ENCODE data around the gene MGLL.

MGLL gene

GRCh38 chr3:127738192-127738840 lies 84.0 kb downstream of the MGLL start:
- peak; percentile 22 for DNase-seq

GRCh38 chr3:127736801-127737539 lies 85.3 kb downstream of the MGLL start:
- DNase-seq = no peak

- DNase-seq = no peak
Observed at GRCh38 chr3:127735767-127736693, 86.3 kb downstream of the MGLL start.

GRCh38 chr3:127734754-127735473 lies 87.4 kb downstream of the MGLL start:
- DNase-seq = no peak

- DNase-seq = no peak
Observed at GRCh38 chr3:127734181-127734720, 88.1 kb downstream of the MGLL start.

GRCh38 chr3:127733781-127734180 lies 88.5 kb downstream of the MGLL start:
- DNase-seq = no peak

GRCh38 chr3:127732879-127733350 lies 89.4 kb downstream of the MGLL start:
- DNase-seq = no peak

GRCh38 chr3:127732303-127732702 lies 90.0 kb downstream of the MGLL start:
- DNase-seq = no peak

GRCh38 chr3:127731546-127732289 lies 90.6 kb downstream of the MGLL start:
- DNase-seq = no peak

GRCh38 chr3:127730666-127731295 lies 91.5 kb downstream of the MGLL start:
- no peak for DNase-seq

GRCh38 chr3:127730171-127730570 lies 92.1 kb downstream of the MGLL start:
- no peak for DNase-seq

- no peak for DNase-seq
Observed at GRCh38 chr3:127729556-127730056, 92.7 kb downstream of the MGLL start.

- DNase-seq = no peak
Observed at GRCh38 chr3:127728417-127729015, 93.8 kb downstream of the MGLL start.

GRCh38 chr3:127726894-127727293 lies 95.4 kb downstream of the MGLL start:
- no peak for DNase-seq

- peak; percentile 58 for DNase-seq
Observed at GRCh38 chr3:127723011-127723567, 99.2 kb downstream of the MGLL start.

- DNase-seq = no peak
Observed at GRCh38 chr3:127722091-127722784, 100.1 kb downstream of the MGLL start.

- no peak for DNase-seq
Observed at GRCh38 chr3:127720985-127721935, 101.1 kb downstream of the MGLL start.

- DNase-seq = no peak
Observed at GRCh38 chr3:127720161-127720823, 102.0 kb downstream of the MGLL start.

Data from DMS 273 treated with DMSO at 0.1 percent for 48 hours (cell line).